ENCODE results near the gene MUC5B.

The MUC5B gene

DNA sequence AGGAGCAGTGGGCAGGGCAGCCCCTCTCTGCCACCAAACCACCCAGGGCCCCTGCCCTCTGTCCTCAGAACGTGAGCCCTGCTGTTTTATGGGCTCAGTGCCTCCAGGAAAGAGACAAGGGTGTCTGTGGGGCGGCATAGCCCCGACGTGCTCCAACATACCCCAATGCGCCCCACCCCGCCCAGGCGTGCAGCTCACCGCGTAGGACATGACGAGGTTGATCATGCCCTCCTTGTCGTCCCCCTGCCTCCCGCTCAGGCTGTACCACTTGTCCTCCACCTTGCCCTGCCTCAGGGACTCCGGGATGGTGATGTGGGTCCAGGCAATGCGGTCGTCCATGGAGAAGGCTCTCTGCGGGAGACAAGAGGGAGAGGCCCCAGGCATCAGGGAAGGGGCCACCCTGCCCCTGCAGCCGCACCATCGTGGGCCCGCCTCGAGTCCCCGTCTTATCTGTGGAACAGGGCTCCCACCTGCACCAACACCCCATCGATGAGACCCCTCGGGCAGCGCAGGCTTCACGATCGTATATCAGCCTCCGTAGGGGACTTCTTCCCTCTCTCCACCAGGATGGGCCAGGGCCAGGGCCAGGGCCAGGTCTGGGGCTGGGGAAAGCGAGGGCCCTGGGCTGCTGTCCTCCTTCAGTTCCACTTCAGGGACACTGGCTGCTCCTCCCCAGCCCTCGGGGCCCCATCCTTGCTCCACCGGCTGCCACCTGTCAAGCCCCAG is 65.7 kb downstream of the MUC5B start:
- DNase-seq: no peak

GRCh38 chr11:1289211-1289935 is 66.5 kb downstream of the MUC5B start:
- no peak for DNase-seq

- no peak for DNase-seq
Observed at GRCh38 chr11:1290052-1291040, 67.5 kb downstream of the MUC5B start.

DNA sequence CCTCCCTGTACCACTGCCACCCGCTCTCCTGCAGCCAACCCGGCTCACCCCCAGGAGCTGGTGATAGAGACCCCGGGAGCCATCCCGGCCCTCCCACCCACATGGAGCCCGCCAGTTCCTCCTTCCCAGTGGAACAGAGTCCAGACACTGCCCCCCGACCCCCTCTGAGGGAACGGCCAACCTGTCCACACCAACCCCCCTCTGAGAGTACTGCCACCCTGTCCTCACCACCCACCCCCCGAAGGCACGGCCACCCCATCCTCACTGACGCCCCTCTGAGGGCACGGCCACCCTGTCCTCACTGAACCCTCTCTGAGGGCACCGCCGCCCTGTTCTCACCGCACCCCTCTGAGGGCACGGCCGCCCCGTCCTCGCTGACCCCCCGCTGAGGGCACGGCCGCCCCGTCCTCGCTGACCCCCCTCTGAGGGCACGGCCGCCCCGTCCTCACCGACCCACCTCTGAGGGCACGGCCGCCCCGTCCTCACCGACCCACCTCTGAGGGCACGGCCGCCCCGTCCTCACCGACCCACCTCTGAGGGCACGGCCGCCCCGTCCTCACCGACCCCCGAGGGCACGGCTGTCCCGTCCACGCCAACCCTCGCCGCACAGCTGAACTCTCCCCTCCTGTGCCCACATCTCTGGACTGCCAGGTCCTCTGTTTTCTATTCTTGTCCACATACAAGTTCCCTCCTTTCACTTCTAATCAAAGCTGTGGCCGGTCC is 68.6 kb downstream of the MUC5B start:
- no peak for DNase-seq

DNA sequence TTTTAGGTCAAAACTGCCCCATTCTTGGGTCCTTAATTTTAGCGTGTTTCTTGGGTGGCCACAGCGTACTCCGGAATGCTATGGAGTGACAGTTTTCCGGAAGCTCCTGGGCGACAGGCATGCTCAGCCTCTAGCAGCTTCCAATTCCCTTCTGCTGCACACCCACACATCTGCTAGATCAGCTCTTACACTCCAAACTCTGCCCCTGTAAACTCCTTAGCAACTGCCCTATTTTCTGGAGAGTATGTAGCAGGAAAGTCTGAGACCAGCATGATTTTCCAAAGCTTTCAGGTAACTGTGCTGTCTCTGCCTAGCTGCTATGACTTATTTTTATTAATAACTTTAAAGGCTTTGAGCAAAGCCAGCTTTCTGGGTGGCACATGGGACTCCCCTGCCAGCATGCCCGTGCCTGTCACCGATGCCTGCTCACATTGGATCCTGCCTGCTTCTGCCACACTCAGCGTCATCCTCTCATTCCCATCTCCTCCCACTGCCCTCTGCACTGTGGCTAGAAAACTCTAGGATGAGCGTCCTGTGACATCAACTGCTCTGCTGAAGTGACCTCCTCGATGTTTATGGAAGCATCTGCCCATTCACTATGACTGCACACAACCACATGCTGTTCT is 69.3 kb downstream of the MUC5B start:
- no peak for DNase-seq

GRCh38 chr11:1292644-1293618 is 70.1 kb downstream of the MUC5B start:
- no peak for DNase-seq

DNA sequence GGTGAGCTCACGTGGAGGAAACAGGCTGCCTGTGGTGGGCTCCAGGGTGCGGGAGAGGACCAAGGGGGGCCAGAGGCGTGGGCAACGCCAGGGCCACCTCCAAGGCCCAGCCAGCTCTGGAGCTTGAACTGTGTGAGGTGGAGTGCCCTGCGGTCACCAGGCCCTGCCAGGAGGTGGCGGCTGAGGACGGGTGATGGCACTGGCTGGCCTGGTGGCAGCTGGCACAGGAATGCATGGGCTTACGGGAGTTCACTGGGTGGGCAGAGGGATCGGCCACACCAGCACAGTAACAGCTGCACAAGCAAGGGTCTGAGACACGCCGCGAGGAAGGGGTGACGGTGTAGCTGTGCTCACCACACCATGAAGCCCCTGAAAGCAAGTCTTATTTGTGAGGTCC is 70.8 kb downstream of the MUC5B start:
- peak; percentile 24 for DNase-seq

DNA sequence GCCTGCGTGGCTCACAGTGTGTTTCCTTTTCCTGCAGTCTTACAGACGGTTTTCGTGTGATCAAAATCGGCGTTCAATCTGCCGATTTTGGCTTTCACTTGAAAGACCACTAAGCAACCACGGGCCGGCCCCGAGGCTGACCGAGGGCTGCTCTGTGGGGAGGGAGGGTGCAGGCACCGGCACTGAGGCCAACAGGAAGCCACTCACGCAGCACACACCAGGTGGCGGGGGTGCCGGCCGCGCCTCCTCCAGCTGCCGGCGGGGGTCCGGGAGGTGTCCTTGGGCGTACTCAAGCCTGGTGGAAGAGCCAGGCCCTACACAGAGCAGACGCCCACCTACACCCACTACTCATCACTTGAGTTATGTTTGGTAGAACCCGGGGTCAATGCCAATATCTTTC is 72.2 kb downstream of the MUC5B start:
- DNase-seq: no peak

DNA sequence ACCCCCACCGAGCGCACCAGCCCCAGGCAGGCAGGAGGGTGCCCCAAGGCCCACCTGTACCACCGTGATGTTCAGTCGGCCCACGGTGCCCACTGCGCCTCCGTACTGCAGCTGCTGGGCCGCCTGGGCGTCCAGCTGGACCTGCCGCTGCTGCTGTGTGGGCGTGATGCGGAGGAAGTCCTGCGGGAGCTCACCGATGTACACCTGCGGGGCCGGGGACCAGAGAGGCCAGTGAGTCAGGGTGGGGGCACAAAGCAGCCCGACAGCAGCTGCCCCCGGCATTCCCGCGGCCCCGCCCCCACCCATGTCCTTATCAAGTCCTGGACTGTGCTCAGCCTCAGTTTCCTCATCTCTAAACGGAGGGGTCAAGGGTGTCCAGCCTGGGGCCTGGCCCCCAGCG is 72.7 kb downstream of the MUC5B start:
- DNase-seq: no peak

DNA sequence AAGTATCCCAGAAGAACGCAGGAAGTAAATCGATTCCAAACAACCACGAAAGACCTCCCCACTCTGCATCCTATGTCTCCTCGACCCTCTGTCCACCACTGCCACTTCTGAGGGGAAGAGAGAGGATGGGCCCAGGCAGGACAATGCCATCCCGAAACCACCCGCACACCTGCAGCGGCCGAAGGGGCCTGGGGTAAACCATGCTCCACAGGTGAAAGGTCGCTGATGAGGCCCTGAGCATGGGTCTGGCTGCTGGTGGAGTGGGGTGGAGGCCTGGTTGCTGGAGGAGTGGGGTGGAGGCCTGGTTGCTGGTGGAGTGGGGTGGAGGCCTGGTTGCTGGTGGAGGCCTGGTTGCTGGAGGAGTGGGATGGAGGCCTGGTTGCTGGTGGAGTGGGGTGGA is 73.4 kb downstream of the MUC5B start:
- no peak for DNase-seq

DNA sequence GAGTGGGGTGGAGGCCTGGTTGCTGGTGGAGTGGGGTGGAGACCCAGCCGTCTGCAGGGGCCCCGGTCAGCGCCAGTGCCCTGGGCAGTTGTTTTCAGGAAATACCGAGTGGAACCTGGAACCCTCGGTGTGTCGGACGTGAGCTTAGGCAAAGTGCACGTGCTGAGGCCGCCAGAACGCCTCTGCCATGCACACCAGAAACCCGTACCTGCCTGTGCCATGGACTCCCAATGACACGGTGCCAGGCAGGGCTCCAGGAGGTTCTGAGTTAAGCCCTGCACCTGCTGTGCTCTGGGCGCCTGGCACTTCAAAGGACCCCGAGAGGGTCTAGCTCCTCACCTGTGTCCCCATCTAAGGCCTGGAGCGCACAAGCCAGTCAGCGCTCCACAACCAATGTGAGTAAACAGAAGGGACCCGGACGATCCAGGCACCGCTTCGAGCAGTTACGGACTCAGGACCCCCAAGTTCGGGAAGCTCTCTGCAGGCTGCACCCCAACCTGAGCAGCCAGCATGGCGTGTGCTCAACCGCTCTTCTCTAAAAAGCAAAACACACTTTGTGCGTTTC is 74.2 kb downstream of the MUC5B start:
- no peak for DNase-seq

GRCh38 chr11:1297576-1298473 is 75.0 kb downstream of the MUC5B start:
- DNase-seq: no peak

- no peak for DNase-seq
Observed at GRCh38 chr11:1298695-1299492, 76.0 kb downstream of the MUC5B start.

DNA sequence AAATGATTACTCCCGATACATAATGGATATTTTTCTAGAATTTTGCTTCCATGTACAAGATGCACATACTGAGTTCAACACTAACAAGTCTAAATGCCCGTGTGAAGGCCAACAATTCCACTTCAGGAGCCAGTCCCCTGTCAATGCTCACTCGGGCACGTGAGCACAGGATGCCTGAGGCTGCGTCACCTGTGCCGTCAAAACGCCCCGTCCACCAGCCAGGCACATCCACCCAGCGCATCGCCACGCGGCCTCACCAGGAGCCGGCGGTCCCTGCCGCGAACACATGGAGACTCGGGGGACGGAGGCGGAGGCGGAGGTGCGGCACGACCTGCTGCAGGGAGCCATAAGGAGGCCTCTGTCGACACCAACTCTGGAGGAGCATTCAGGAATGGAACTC is 76.8 kb downstream of the MUC5B start:
- no peak for DNase-seq

GRCh38 chr11:1300121-1300520 is 77.3 kb downstream of the MUC5B start:
- DNase-seq: no peak

DNA sequence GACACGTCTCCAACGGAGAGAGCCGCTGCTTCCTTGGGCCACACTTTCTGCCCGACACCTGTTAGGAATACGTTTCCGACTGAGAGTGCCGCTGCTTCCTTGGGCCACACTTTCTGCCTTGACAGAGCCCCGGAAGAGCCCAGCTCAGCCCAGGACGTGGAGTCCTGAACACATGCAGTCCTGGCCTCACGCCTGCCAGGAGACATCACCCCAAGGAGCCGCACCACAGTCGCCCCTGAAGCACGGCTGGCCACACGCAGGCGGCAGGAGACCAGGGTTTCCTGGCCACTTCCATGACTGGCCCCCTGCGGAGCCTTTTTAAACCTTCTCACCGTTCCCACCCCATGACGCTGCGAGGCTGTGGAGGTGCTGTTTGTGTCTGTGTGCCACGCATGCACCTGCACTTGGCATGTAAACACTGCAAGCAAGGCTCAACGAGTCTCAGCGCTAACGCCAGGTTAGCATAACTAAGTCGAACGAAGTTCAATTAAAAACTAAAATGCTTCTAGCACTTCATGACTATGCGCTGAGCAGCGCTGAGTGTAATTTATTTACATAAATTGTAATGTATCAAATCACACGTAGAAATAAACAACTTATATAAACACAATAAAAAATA is 77.8 kb downstream of the MUC5B start:
- no peak for DNase-seq

- no peak for DNase-seq
Observed at GRCh38 chr11:1301220-1302000, 78.5 kb downstream of the MUC5B start.

Data from stimulated activated CD4-positive, alpha-beta T cell treated with anti-CD3 and anti-CD28 coated beads, Interleukin-15, amount 100 ng/mL, for 24 hours (primary cell).